ENCODE data around the gene RARG.

RARG gene

DNA sequence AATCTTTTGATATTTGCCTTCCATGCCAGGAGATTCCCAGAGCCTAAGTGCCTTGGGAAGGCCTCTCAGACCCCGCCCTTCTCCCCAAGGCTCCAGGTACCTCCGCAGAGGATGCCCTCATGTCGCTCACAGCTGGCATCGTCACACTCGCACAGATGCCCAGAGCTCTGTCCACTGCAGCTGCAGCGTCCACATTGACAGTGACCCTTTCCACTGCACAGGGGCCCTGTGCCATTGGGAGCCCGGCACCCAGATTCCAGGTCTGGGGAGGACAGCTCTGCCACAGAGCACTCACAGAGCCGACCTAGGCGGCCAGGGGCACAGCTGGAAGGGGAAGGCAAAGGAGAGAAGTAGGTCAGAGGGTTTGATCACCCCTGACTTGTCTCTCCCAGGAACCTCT, 39.0 kb downstream of the RARG start:
- ChIA-PET POLR2A (no interaction called here), CTCF (interaction anchor here (0.8 to 4.5 kb wide), 4 partner anchors 20 to 127 kb away, joined by 3 to 36 read pairs (median 6); no protein-coding TSS in a partner anchor)
- DNase-seq (ENCODE audit: extremely low spot score), result no peak
- TF ChIP-seq, protein P1, sequence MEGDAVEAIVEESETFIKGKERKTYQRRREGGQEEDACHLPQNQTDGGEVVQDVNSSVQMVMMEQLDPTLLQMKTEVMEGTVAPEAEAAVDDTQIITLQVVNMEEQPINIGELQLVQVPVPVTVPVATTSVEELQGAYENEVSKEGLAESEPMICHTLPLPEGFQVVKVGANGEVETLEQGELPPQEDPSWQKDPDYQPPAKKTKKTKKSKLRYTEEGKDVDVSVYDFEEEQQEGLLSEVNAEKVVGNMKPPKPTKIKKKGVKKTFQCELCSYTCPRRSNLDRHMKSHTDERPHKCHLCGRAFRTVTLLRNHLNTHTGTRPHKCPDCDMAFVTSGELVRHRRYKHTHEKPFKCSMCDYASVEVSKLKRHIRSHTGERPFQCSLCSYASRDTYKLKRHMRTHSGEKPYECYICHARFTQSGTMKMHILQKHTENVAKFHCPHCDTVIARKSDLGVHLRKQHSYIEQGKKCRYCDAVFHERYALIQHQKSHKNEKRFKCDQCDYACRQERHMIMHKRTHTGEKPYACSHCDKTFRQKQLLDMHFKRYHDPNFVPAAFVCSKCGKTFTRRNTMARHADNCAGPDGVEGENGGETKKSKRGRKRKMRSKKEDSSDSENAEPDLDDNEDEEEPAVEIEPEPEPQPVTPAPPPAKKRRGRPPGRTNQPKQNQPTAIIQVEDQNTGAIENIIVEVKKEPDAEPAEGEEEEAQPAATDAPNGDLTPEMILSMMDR (IDR thresholded peaks at IDR 0.05; ENCODE audit: control extremely low read depth, extremely low read depth, low read depth, missing control alignments), result no peak

DNA sequence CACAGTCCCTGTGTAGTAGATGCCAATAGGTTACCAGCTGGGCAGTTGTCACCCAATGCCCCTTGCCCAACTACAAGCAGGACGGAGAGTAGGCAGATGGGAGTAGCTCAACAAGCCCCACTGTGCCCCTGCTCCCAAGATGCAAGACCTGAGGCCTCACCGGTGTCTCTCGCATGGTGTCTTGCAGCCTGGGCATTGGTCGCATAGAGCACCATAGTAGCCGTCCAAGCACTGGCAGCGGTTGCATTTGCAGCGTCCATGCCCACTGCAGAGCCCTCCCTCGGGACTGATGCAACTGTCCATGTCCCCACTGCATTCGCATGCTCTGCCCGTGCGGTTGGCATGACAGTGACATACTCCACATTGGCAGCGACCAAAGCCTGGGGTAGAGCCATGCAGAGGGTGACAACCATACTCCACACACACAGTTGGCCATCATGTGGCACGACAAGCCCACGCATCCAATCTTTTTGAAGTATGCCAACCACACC, 39.4 kb downstream of the RARG start:
- TF ChIP-seq, protein P1 (IDR thresholded peaks at IDR 0.05; ENCODE audit: control extremely low read depth, extremely low read depth, low read depth, missing control alignments), result no peak
- CTCF ChIA-PET, result interaction anchor here (0.8 to 4.5 kb wide), 3 partner anchors 21 to 129 kb away, joined by 3 to 36 read pairs (median 7); partner anchors contain the start of gene AAAS
- POLR2A ChIA-PET, result no interaction called here
- DNase-seq (ENCODE audit: extremely low spot score), result no peak

DNA sequence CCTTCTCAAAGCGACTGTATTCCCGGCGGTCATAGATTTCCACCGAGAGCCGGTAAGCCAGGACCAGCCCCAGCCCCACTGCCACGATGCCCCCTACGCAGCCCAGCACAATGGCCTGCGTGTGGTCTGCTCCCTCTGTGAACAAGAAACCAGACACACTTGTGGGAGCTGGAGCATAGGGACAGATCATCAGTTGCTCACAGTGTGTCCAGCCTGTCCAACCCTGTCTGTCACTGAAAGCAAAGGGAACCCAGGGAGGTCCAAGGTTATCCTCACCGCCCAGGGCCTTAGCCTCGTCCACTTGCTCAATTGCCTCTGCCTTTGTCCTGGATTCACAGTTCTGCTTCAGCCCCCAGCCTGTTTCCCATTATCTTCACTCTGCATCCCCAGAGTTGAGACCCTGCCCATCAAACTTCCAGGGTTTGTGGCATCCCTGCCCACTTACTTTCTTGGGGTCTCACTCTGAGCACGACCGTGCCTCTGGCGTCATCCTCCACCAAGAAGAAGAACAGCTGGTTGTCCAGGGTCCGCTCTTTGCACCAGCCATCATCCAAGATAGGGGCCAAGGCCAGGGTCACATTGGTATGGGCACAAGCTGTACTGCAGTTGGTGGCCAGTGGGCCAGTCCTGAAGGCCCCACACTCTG, 40.0 kb downstream of the RARG start:
- ChIA-PET POLR2A (no interaction called here), CTCF (interaction anchor here (0.8 to 4.5 kb wide), 4 partner anchors 18 to 129 kb away, joined by 3 to 36 read pairs (median 5); partner anchors contain the start of gene AAAS)
- no peak for DNase-seq (ENCODE audit: extremely low spot score)
- TF ChIP-seq, protein P1 (IDR thresholded peaks at IDR 0.05; ENCODE audit: control extremely low read depth, extremely low read depth, low read depth, missing control alignments), result no peak

DNA sequence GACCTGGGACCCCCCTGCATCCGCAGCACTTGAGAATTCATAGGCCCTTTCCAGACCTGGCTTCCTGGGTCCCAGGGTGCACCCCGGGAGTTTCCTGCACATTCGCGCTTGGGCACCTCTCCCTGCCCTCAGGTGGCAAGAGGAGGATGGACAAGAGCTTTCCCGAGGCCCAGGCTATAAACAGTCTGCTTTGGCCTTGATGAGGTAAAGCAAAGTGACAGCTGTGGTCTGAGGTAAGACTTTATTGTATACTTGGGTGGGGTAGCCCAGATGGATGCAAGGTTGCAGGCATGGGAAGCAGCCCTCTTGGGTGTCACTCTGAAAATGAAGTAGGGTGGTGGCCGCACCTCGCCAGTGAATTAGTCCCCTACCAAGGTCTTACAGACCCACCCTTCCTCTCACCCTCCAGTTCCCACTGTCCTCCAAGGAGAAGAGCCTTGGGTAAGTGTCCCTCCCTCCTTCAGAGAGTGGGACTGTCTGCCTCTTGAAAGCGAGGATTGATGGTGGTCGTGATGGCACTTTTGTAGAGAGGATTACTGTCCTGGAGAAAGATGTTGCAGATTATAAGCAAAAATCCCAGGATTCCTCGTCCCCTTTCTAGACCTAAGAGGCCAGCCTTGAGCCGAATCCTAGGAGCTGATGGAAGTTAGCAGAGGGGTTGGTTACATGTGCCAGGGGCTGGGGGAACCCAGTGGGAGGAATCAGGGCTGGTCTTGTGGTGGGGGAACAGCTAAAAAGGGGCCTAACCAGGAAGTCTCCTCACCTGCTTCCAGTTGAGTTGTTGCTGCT, 40.7 kb downstream of the RARG start:
- POLR2A ChIA-PET, result no interaction called here

DNA sequence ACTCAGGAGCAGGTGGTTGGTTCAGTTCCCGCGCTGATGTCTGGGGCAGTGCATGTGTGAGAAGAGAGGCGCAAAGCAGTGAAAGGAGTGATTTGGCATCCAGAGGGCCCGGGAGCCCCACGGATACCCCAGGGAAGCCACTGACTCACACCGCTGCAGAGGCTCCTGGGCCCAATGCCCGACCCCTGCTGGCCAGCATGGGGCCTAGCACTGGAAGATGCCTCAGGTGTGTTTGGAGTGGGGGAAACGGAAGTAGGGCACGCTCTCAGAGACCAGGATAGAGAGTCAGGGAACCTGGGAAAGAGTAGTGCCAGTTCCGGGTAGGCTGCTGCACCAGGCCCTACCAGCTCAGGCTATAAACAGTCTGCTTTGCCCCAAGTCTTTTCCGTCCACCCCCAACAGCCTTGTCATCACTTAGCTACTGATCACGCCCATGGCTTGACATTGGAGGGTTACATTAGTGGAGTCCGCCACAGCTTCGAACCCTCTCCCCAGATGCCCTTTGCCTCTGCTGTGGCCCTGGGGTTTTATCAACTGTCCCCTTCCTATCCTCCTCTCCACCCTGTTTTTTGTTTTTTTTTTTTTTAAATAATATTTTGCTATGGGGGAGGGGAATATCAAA, 41.8 kb downstream of the RARG start:
- peak; percentile 61 for DNase-seq (ENCODE audit: extremely low spot score)
- TF ChIP-seq, protein P1 (IDR thresholded peaks at IDR 0.05; ENCODE audit: control extremely low read depth, extremely low read depth, low read depth, missing control alignments), result peak; percentile 76
- CTCF ChIA-PET, result interaction anchor here (0.6 to 4.5 kb wide), 12 partner anchors 8 to 131 kb away, joined by 3 to 36 read pairs (median 4); partner anchors contain the start of genes AAAS, CSAD, ITGB7 and ZNF740
- POLR2A ChIA-PET, result interaction anchor here (0.7 kb wide), 1 partner anchor 124 kb away, joined by 3 read pairs; no protein-coding TSS in a partner anchor

More for the DNA sequence above, 40.7 kb downstream of the RARG start:
- CTCF ChIA-PET, result interaction anchor here (0.9 to 4.5 kb wide), 5 partner anchors 7 to 130 kb away, joined by 3 to 36 read pairs (median 5); partner anchors contain the start of genes AAAS, CSAD and ZNF740
- TF ChIP-seq, protein P1 (IDR thresholded peaks at IDR 0.05; ENCODE audit: control extremely low read depth, extremely low read depth, low read depth, missing control alignments), result no peak
- no peak for DNase-seq (ENCODE audit: extremely low spot score)

All from GM10248 (cell line).